HepG2 (cell line): Measurements from ENCODE around the gene DNAJA3. TPM values are rescaled to one million over a fixed set of nuclear protein-coding genes. Genes with fewer than 3 reads are reported as not detected.

ENCODE experiments used
- ASH2L ChIP-seq: fragments of 300-600, 200-600 bp; sonication (generic); IDR thresholded peaks from 2 replicates; pipeline ENCODE4 v1.7.0; 2017; ENCODE audit warnings: low read depth, mild to moderate bottlenecking, moderate library complexity, mixed read lengths, low read length; ENCODE audit not compliant: insufficient read length
- ATF7-NPFF ChIP-seq: sonication (generic); formaldehyde crosslinking; IDR thresholded peaks from 2 replicates; pipeline ENCODE4 v1.8.1; 2023; ENCODE audit warnings: mild to moderate bottlenecking, low read depth, missing genetic modification reagents, moderate library complexity
- CBX1 ChIP-seq: IDR thresholded peaks from one replicate; pipeline ENCODE4 v1.6.1; 2016; ENCODE audit warnings: antibody characterized with exemption, low read depth
- CC2D1A ChIP-seq: sonication (generic); formaldehyde crosslinking; IDR thresholded peaks from 2 replicates; pipeline ENCODE4 v1.8.1; 2023; ENCODE audit warnings: mild to moderate bottlenecking, missing genetic modification reagents
- CCDC6 ChIP-seq: sonication (generic); formaldehyde crosslinking; IDR thresholded peaks from 2 replicates; pipeline ENCODE4 v1.8.1; 2022; ENCODE audit warnings: mild to moderate bottlenecking, missing genetic modification reagents, moderate library complexity
- DNMT1 ChIP-seq: sonication (generic); formaldehyde crosslinking; IDR thresholded peaks from 2 replicates; pipeline ENCODE4 v1.5.1; 2020; ENCODE audit warnings: mild to moderate bottlenecking, missing genetic modification reagents
- DNMT3B ChIP-seq: conservative IDR thresholded peaks from 2 replicates; pipeline ENCODE4 v1.6.1; 2016; ENCODE audit warnings: missing biosample characterization, control low read depth
- GATAD1 ChIP-seq: IDR thresholded peaks from 2 replicates; pipeline ENCODE4 v1.6.1; 2016; ENCODE audit warnings: missing genetic modification reagents, missing compliant biosample characterization
- MAF1 ChIP-seq: sonication (generic); formaldehyde crosslinking; IDR thresholded peaks from 2 replicates; pipeline ENCODE4 v1.5.0; 2020; ENCODE audit warnings: missing genetic modification reagents, borderline replicate concordance
- MTA3 ChIP-seq: sonication (generic); formaldehyde crosslinking; IDR thresholded peaks from 2 replicates; pipeline ENCODE4 v1.4.0; 2020; ENCODE audit warnings: missing genetic modification reagents
- PAWR ChIP-seq: sonication (generic); formaldehyde crosslinking; IDR thresholded peaks from 2 replicates; pipeline ENCODE4 v1.4.0; 2020; ENCODE audit warnings: missing genetic modification reagents, mild to moderate bottlenecking, borderline replicate concordance
- SMAD9 ChIP-seq: sonication (generic); formaldehyde crosslinking; IDR thresholded peaks from 2 replicates; pipeline ENCODE4 v1.5.1; 2020; ENCODE audit warnings: mild to moderate bottlenecking, missing genetic modification reagents
- SNRNP70 ChIP-seq: fragments of 200-400 bp; formaldehyde crosslinking; IDR thresholded peaks from 2 replicates; pipeline ENCODE4 v1.6.1; 2017; ENCODE audit warnings: mild to moderate bottlenecking, low read depth, low read length, moderate library complexity
- ZNF570 ChIP-seq: sonication (generic); formaldehyde crosslinking; IDR thresholded peaks from 2 replicates; pipeline ENCODE4 v1.4.0; 2020; ENCODE audit warnings: mild to moderate bottlenecking, missing genetic modification reagents, borderline replicate concordance
- ZNF577 ChIP-seq: sonication (generic); formaldehyde crosslinking; IDR thresholded peaks from 2 replicates; pipeline ENCODE4 v1.4.0; 2020; ENCODE audit warnings: mild to moderate bottlenecking, low read depth, missing genetic modification reagents, borderline replicate concordance
- ZNF660 ChIP-seq: sonication (generic); formaldehyde crosslinking; IDR thresholded peaks from 2 replicates; pipeline ENCODE4 v1.5.1; 2020; ENCODE audit warnings: mild to moderate bottlenecking, low read depth, missing genetic modification reagents, borderline replicate concordance
- ZNF782 ChIP-seq: sonication (generic); formaldehyde crosslinking; IDR thresholded peaks from 2 replicates; pipeline ENCODE4 v1.4.0; 2020; ENCODE audit warnings: missing genetic modification reagents, mild to moderate bottlenecking, borderline replicate concordance
- polyA plus RNA-seq, 8 experiments: library from polyadenylated mRNA; depleted of rRNA in 3 of 8; stranded (reverse) in 7 of 8; unstranded in 1 of 8; fragments of >200 nt; fragmentation: Illumina TruSeq in 4 of 8; extraction: Trizol in 4 of 8; gene quantifications; 2 replicates each; pipeline versions ENCODE4 v1.2.1 to v1.2.3, GENCODE V29; 2011 to 2016; ENCODE audit warnings: low read depth in 4 of 8, missing spikeins in 1 of 8, mixed read lengths in 1 of 8; ENCODE audit not compliant: insufficient read depth in 1 of 8
- total RNA-seq, 5 experiments: library from RNA; depleted of rRNA; stranded (reverse); fragments of >200 nt; fragmentation: Illumina TruSeq; extraction: Trizol; gene quantifications; 2 replicates each; pipeline ENCODE4 v1.2.3, GENCODE V29; 2016; ENCODE audit warnings: low read depth in 1 of 5
- TF ChIP-seq, protein P1 (sequence below): sonication (generic); formaldehyde crosslinking; IDR thresholded peaks from 2 replicates; pipeline ENCODE4 v1.4.0; 2020; ENCODE audit warnings: mild to moderate bottlenecking, missing genetic modification reagents, borderline replicate concordance
- TF ChIP-seq, protein P2 (sequence below): sonication (generic); formaldehyde crosslinking; IDR thresholded peaks from 2 replicates; pipeline ENCODE4 v1.8.0; 2023; ENCODE audit warnings: mild to moderate bottlenecking, missing genetic modification reagents
- TF ChIP-seq, protein P3 (sequence below): sonication (generic); formaldehyde crosslinking; IDR thresholded peaks from 2 replicates; pipeline ENCODE4 v1.4.0; 2020; ENCODE audit warnings: missing genetic modification reagents
- TF ChIP-seq, protein P4 (sequence below): sonication (generic); formaldehyde crosslinking; IDR thresholded peaks from 2 replicates; pipeline ENCODE4 v1.5.1; 2020; ENCODE audit warnings: missing genetic modification reagents, mild to moderate bottlenecking, borderline replicate concordance

The DNAJA3 gene
- total and polyA plus RNA-seq, 2 of the 13 experiments (the other 11 are each of a cell fraction or from before 2014, with no cell fraction given) = 77.0 to 83.3 TPM

DNA sequence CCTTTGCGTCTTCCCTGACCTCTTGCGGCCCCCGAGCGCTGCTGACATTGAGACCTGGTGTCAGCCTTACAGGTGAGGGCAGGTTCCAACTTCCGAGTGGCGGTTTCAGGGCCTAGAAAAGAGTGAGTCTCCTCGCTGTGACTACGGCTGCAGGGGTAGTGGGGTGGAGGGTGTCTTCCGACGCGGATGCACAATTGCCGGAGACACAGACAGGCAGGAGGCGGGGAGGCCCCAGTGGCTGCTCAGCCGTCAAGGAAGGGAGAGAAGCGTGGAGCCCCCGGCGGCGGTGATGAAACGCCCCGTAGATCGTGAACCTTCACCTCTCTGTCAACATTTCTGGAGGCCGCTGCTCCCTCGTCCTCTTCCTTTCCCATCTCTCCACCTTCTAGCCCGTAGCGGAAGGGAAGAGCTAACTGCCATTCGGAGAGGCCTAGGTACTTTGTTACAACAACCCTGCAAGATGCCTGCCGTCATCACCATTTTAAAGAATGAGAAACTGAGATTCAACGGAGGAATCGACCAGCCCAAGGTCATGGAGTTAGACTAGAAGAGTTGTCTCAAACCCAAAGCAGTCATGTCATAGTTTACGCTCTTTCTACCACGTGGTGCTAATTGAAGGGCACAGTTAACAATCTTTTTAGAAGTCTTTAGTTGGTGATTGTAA is 485 bp downstream of the DNAJA3 start (continued):
- TF ChIP-seq, protein P1, sequence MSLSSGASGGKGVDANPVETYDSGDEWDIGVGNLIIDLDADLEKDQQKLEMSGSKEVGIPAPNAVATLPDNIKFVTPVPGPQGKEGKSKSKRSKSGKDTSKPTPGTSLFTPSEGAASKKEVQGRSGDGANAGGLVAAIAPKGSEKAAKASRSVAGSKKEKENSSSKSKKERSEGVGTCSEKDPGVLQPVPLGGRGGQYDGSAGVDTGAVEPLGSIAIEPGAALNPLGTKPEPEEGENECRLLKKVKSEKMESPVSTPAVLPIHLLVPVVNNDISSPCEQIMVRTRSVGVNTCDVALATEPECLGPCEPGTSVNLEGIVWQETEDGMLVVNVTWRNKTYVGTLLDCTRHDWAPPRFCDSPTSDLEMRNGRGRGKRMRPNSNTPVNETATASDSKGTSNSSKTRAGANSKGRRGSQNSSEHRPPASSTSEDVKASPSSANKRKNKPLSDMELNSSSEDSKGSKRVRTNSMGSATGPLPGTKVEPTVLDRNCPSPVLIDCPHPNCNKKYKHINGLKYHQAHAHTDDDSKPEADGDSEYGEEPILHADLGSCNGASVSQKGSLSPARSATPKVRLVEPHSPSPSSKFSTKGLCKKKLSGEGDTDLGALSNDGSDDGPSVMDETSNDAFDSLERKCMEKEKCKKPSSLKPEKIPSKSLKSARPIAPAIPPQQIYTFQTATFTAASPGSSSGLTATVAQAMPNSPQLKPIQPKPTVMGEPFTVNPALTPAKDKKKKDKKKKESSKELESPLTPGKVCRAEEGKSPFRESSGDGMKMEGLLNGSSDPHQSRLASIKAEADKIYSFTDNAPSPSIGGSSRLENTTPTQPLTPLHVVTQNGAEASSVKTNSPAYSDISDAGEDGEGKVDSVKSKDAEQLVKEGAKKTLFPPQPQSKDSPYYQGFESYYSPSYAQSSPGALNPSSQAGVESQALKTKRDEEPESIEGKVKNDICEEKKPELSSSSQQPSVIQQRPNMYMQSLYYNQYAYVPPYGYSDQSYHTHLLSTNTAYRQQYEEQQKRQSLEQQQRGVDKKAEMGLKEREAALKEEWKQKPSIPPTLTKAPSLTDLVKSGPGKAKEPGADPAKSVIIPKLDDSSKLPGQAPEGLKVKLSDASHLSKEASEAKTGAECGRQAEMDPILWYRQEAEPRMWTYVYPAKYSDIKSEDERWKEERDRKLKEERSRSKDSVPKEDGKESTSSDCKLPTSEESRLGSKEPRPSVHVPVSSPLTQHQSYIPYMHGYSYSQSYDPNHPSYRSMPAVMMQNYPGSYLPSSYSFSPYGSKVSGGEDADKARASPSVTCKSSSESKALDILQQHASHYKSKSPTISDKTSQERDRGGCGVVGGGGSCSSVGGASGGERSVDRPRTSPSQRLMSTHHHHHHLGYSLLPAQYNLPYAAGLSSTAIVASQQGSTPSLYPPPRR (CRISPR knock-in tag) = peak; percentile 55; the same call in 1 of the 2 replicates
- TF ChIP-seq SNRNP70 (no peak), ATF7-NPFF (CRISPR knock-in tag) (no peak), SMAD9 (CRISPR knock-in tag) (peak; percentile 25; the same call in 1 of the 2 replicates), DNMT1 (CRISPR knock-in tag) (no peak), CCDC6 (CRISPR knock-in tag) (no peak), CBX1 (no peak), DNMT3B (no peak), ZNF660 (0 out of 2 replicates have a peak, but pooled peaks have one; percentile 59), MTA3 (CRISPR knock-in tag) (no peak), ASH2L (peak; percentile 86), GATAD1 (no peak), ZNF577 (CRISPR knock-in tag) (no peak), ZNF782 (CRISPR knock-in tag) (no peak), CC2D1A (CRISPR knock-in tag) (no peak), PAWR (CRISPR knock-in tag) (no peak), MAF1 (CRISPR knock-in tag) (no peak), ZNF570 (CRISPR knock-in tag) (0 out of 2 replicates have a peak, but pooled peaks have one; percentile 74)
- TF ChIP-seq, protein P2, sequence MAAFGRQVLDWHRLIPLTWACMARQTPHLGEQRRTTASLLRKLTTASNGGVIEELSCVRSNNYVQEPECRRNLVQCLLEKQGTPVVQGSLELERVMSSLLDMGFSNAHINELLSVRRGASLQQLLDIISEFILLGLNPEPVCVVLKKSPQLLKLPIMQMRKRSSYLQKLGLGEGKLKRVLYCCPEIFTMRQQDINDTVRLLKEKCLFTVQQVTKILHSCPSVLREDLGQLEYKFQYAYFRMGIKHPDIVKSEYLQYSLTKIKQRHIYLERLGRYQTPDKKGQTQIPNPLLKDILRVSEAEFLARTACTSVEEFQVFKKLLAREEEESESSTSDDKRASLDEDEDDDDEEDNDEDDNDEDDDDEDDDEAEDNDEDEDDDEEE (CRISPR knock-in tag) = 0 out of 2 replicates have a peak, but pooled peaks have one; percentile 78
- TF ChIP-seq, protein P3, sequence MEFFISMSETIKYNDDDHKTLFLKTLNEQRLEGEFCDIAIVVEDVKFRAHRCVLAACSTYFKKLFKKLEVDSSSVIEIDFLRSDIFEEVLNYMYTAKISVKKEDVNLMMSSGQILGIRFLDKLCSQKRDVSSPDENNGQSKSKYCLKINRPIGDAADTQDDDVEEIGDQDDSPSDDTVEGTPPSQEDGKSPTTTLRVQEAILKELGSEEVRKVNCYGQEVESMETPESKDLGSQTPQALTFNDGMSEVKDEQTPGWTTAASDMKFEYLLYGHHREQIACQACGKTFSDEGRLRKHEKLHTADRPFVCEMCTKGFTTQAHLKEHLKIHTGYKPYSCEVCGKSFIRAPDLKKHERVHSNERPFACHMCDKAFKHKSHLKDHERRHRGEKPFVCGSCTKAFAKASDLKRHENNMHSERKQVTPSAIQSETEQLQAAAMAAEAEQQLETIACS (CRISPR knock-in tag) = no peak; the same call in 1 of the 2 replicates
- TF ChIP-seq, protein P4, sequence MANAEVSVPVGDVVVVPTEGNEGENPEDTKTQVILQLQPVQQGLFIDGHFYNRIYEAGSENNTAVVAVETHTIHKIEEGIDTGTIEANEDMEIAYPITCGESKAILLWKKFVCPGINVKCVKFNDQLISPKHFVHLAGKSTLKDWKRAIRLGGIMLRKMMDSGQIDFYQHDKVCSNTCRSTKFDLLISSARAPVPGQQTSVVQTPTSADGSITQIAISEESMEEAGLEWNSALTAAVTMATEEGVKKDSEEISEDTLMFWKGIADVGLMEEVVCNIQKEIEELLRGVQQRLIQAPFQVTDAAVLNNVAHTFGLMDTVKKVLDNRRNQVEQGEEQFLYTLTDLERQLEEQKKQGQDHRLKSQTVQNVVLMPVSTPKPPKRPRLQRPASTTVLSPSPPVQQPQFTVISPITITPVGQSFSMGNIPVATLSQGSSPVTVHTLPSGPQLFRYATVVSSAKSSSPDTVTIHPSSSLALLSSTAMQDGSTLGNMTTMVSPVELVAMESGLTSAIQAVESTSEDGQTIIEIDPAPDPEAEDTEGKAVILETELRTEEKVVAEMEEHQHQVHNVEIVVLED = no peak
